H1 (cell line): ENCODE results near the gene IPO11. TPM values are rescaled to one million over a fixed set of nuclear protein-coding genes. Genes with fewer than 3 reads are reported as not detected.

Source experiments
- CTCF ChIA-PET: fragments of 300-600 bp; sonication (Branson Sonifier 250); formaldehyde crosslinking; loops from one replicate; lab custom pipeline; 2021; ENCODE audit not compliant: partially characterized antibody; lab: Charles Lee
- POLR2A ChIA-PET: fragments of 300-600 bp; sonication (Branson Sonifier 250); formaldehyde crosslinking; loops from one replicate; lab custom pipeline; 2021; ENCODE audit warnings: inconsistent platforms; ENCODE audit not compliant: partially characterized antibody; lab: Charles Lee
- DNase-seq, 2 experiments: peaks; one replicate each; pipeline versions ENCODE4 v3.0.0 to v3.0.0-alpha.2; 2010 to 2022; ENCODE audit warnings: low spot score in 2 of 2, low read depth in 1 of 2, mixed read lengths in 1 of 2
- FAIRE-seq: peaks from 2 replicates; lab custom pipeline; 2011; peaks lifted over from hg19 to GRCh38; lab: Jason Lieb, UNC
- H2AFZ ChIP-seq: 2 replicates; pipeline ENCODE4 v1.8.1; 2012; ENCODE audit warnings: low read length, inconsistent platforms
- H2AK5ac ChIP-seq: 2 replicates; pipeline ENCODE4 v1.6.1; 2013; ENCODE audit warnings: low read depth, low read length
- H2BK120ac ChIP-seq: replicated peaks from 2 replicates; pipeline ENCODE3; 2013; ENCODE audit warnings: low read depth, low read length, inconsistent platforms
- H2BK12ac ChIP-seq: 2 replicates; pipeline ENCODE4 v1.6.1; 2013; ENCODE audit warnings: low read depth, low read length
- H2BK15ac ChIP-seq: 2 replicates; pipeline ENCODE4 v1.6.1; 2013; ENCODE audit warnings: low read length
- H2BK20ac ChIP-seq: 2 replicates; pipeline ENCODE4 v1.6.1; 2013; ENCODE audit warnings: low read length
- H2BK5ac ChIP-seq: 2 replicates; pipeline ENCODE4 v1.6.1; 2013; ENCODE audit warnings: low read depth, low read length
- H3K14ac ChIP-seq: 2 replicates; pipeline ENCODE4 v1.6.1; 2013; ENCODE audit warnings: inconsistent platforms; ENCODE audit not compliant: insufficient read length
- H3K18ac ChIP-seq: 2 replicates; pipeline ENCODE4 v1.6.1; 2013; ENCODE audit warnings: low read length; ENCODE audit errors: extremely low read depth
- H3K23ac ChIP-seq: 2 replicates; pipeline ENCODE4 v1.6.1; 2013; ENCODE audit warnings: inconsistent platforms; ENCODE audit not compliant: insufficient read length
- H3K23me2 ChIP-seq: 2 replicates; pipeline ENCODE4 v1.6.1; 2013; ENCODE audit warnings: low read depth, low read length
- H3K27ac ChIP-seq: 2 replicates; pipeline ENCODE4 v1.6.1; 2011; ENCODE audit warnings: low read depth, low read length, inconsistent platforms
- H3K27me3 ChIP-seq, 4 experiments: replicated peaks in 1 of 4; 1 replicate in 1 of 4; 2 replicates in 3 of 4; pipeline versions ENCODE4 v1.6.1 to v1.8.1; 2011 to 2013; ENCODE audit warnings: low read length in 3 of 4, mild to moderate bottlenecking in 3 of 4, inconsistent platforms in 2 of 4, mixed read lengths in 2 of 4, moderate library complexity in 1 of 4; ENCODE audit not compliant: control insufficient read depth in 3 of 4, insufficient read depth in 3 of 4; ENCODE audit errors: extremely low read depth in 1 of 4
- H3K36me3 ChIP-seq, 4 experiments: 2 replicates each; pipeline versions ENCODE4 v1.6.1 to v1.8.1; 2011 to 2013; ENCODE audit warnings: mild to moderate bottlenecking in 4 of 4, low read length in 3 of 4, moderate library complexity in 2 of 4, control low read depth in 1 of 4, inconsistent platforms in 1 of 4; ENCODE audit not compliant: insufficient read depth in 4 of 4, control insufficient read depth in 2 of 4
- H3K4ac ChIP-seq: replicated peaks from 2 replicates; pipeline ENCODE3; 2013; ENCODE audit warnings: low read length, low read depth, mixed read lengths, inconsistent platforms; ENCODE audit not compliant: insufficient read length
- H3K4me1 ChIP-seq, 4 experiments: replicated peaks in 1 of 4; 1 replicate in 1 of 4; 2 replicates in 3 of 4; pipeline versions ENCODE4 v1.6.1 to v1.8.1; 2011 to 2013; ENCODE audit warnings: low read length in 3 of 4, inconsistent platforms in 2 of 4, mixed read lengths in 1 of 4; ENCODE audit not compliant: insufficient read depth in 4 of 4, control insufficient read depth in 3 of 4
- H3K4me2 ChIP-seq, 2 experiments: 2 replicates each; pipeline versions ENCODE4 v1.6.1 to v1.8.1; 2011 to 2013; ENCODE audit warnings: low read depth in 2 of 2, low read length in 2 of 2, control low read depth in 1 of 2, inconsistent platforms in 1 of 2, mild to moderate bottlenecking in 1 of 2; ENCODE audit not compliant: insufficient read depth in 1 of 2
- H3K4me3 ChIP-seq, 4 experiments: fragments of 200-600, 300-600 bp in 1 of 4; sonication (generic), shearing (Covaris generic), sonication (Bioruptor Twin) in 1 of 4; 2 replicates each; pipeline versions ENCODE4 v1.5.1 to v1.8.1; 2011 to 2016; ENCODE audit warnings: low read length in 4 of 4, low read depth in 3 of 4, control low read depth in 2 of 4, inconsistent platforms in 2 of 4, mild to moderate bottlenecking in 2 of 4, mixed read lengths in 1 of 4, moderate library complexity in 1 of 4; ENCODE audit not compliant: insufficient read depth in 2 of 4; ENCODE audit errors: extremely low read depth in 1 of 4
- H3K56ac ChIP-seq: replicated peaks from 2 replicates; pipeline ENCODE3; 2013; ENCODE audit warnings: low read depth, mild to moderate bottlenecking, mixed read lengths, low read length, inconsistent platforms; ENCODE audit not compliant: insufficient read length
- H3K79me1 ChIP-seq: 2 replicates; pipeline ENCODE4 v1.6.1; 2013; ENCODE audit warnings: low read depth, low read length, control low read depth
- H3K79me2 ChIP-seq, 2 experiments: 2 replicates each; pipeline versions ENCODE4 v1.6.1 to v1.8.1; 2012 to 2013; ENCODE audit warnings: low read length in 2 of 2, mild to moderate bottlenecking in 2 of 2, inconsistent platforms in 1 of 2; ENCODE audit not compliant: insufficient read depth in 2 of 2, control insufficient read depth in 1 of 2
- H3K9ac ChIP-seq, 4 experiments: replicated peaks in 1 of 4; 1 replicate in 1 of 4; 2 replicates in 3 of 4; pipeline versions ENCODE4 v1.6.1 to v1.8.1; 2011 to 2013; ENCODE audit warnings: low read depth in 3 of 4, low read length in 3 of 4, control low read depth in 2 of 4, mild to moderate bottlenecking in 2 of 4, moderate library complexity in 2 of 4, inconsistent platforms in 1 of 4; ENCODE audit errors: extremely low read depth in 1 of 4
- H3K9me3 ChIP-seq, 2 experiments: 2 replicates each; pipeline versions ENCODE4 v1.6.1 to v1.8.1; 2012 to 2013; ENCODE audit warnings: mild to moderate bottlenecking in 2 of 2, moderate library complexity in 2 of 2, control low read depth in 1 of 2, inconsistent platforms in 1 of 2, low read depth in 1 of 2, low read length in 1 of 2, mixed read lengths in 1 of 2; ENCODE audit not compliant: insufficient read depth in 2 of 2
- H4K20me1 ChIP-seq, 2 experiments: replicated peaks in 1 of 2; 2 replicates each; pipeline versions ENCODE3 to v1.8.1; 2011 to 2013; ENCODE audit warnings: inconsistent platforms in 2 of 2, low read length in 2 of 2, mild to moderate bottlenecking in 1 of 2; ENCODE audit not compliant: insufficient read depth in 2 of 2, control insufficient read depth in 1 of 2
- H4K5ac ChIP-seq: 2 replicates; pipeline ENCODE4 v1.6.1; 2013; ENCODE audit warnings: low read length, low read depth, mixed read lengths, inconsistent platforms; ENCODE audit not compliant: insufficient read length
- H4K8ac ChIP-seq: 2 replicates; pipeline ENCODE4 v1.8.0; 2013; ENCODE audit warnings: mild to moderate bottlenecking, moderate library complexity, low read length, inconsistent platforms; ENCODE audit not compliant: insufficient read depth; ENCODE audit errors: extremely low read depth
- H4K91ac ChIP-seq: replicated peaks from 2 replicates; pipeline ENCODE3; 2013; ENCODE audit warnings: low read length, mixed read lengths, inconsistent platforms; ENCODE audit not compliant: insufficient read length
- GTF2F1 ChIP-seq: IDR thresholded peaks from 2 replicates; pipeline ENCODE4 v1.6.1; 2012; ENCODE audit warnings: low read depth, low read length, improper control_type of control experiment, borderline replicate concordance
- HDAC2 ChIP-seq, 2 experiments: fragments of 300-600 bp in 1 of 2; sonication (generic) in 1 of 2; IDR thresholded peaks; 2 replicates each; pipeline ENCODE4 v1.6.1; 2011 to 2012; ENCODE audit warnings: low read depth in 2 of 2, low read length in 2 of 2, mild to moderate bottlenecking in 2 of 2, moderate library complexity in 2 of 2, borderline replicate concordance in 1 of 2, inconsistent platforms in 1 of 2
- KDM1A ChIP-seq: fragments of 200-600, 300-600 bp; sonication (generic); IDR thresholded peaks from 2 replicates; pipeline ENCODE4 v1.7.1; 2016; ENCODE audit warnings: mild to moderate bottlenecking, low read length, borderline replicate concordance
- MAFK ChIP-seq: IDR thresholded peaks from 2 replicates; pipeline ENCODE4 v1.6.1; 2012; ENCODE audit warnings: low read depth, mild to moderate bottlenecking, improper control_type of control experiment, low read length
- PHF8 ChIP-seq: fragments of 200-600 bp; sonication (generic); conservative IDR thresholded peaks from 2 replicates; pipeline ENCODE4 v1.7.1; 2012; ENCODE audit warnings: low read depth, mild to moderate bottlenecking, inconsistent platforms, low read length, moderate library complexity
- RBBP5 ChIP-seq: IDR thresholded peaks from 2 replicates; pipeline ENCODE4 v1.7.1; 2012; ENCODE audit warnings: low read depth, mild to moderate bottlenecking, inconsistent platforms, low read length, moderate library complexity, borderline replicate concordance
- SIN3A ChIP-seq, 2 experiments: IDR thresholded peaks in 1 of 2; conservative IDR thresholded peaks in 1 of 2; 2 replicates each; pipeline ENCODE4 v1.6.1; 2011 to 2012; ENCODE audit warnings: low read length in 2 of 2, improper control_type of control experiment in 1 of 2, low read depth in 1 of 2, mild to moderate bottlenecking in 1 of 2
- SP4 ChIP-seq: IDR thresholded peaks from 2 replicates; pipeline ENCODE4 v1.6.1; 2012; ENCODE audit warnings: low read length, inconsistent platforms
- TAF7 ChIP-seq: optimal IDR thresholded peaks from 2 replicates; pipeline ENCODE3; 2011; ENCODE audit warnings: low read depth, mild to moderate bottlenecking, inconsistent platforms, low read length, moderate library complexity, borderline replicate concordance
- TCF12 ChIP-seq: IDR thresholded peaks from 2 replicates; pipeline ENCODE4 v1.6.1; 2011; ENCODE audit warnings: low read depth, mild to moderate bottlenecking, low read length
- USF2 ChIP-seq: IDR thresholded peaks from 2 replicates; pipeline ENCODE4 v1.6.1; 2011; ENCODE audit warnings: low read length, improper control_type of control experiment
- WGBS, 2 experiments: shearing (Covaris generic) in 1 of 2; methylation state at CpG; one replicate each; pipeline versions ENCODE4 v1.1.6 to v1.1.7; 2013 to 2015; ENCODE audit warnings: low lambda C conversion rate in 2 of 2, mixed read lengths in 2 of 2, inconsistent platforms in 1 of 2, low coverage in 1 of 2, missing lambda C conversion rate in 1 of 2; ENCODE audit not compliant: insufficient replicate concordance in 2 of 2, insufficient coverage in 1 of 2, insufficient read length in 1 of 2; ENCODE audit errors: extremely low coverage in 1 of 2, missing lambda C conversion rate in 1 of 2; 5-methylcytosine and 5-hydroxymethylcytosine counted together
- polyA plus RNA-seq, 7 experiments: library from polyadenylated mRNA; depleted of rRNA in 3 of 7; stranded (reverse) in 5 of 7; unstranded in 2 of 7; fragments of >200 nt in 5 of 7; fragments of 200-250 nt in 2 of 7; gene quantifications; 1 replicate in 5 of 7; 2 replicates in 1 of 7; 4 replicates in 1 of 7; pipeline versions ENCODE4 v1.2.1 to v1.2.3, GENCODE V29; 2011 to 2013; ENCODE audit warnings: missing spikeins in 2 of 7, mixed read lengths in 2 of 7
- total RNA-seq: library from RNA; stranded (reverse); fragmentation: NEBNext Ultra II Directional; extraction: Animal tissue kit (Norgen Biotek cat#: 25700); gene quantifications from 2 replicates; pipeline ENCODE4 v1.2.1, GENCODE V29; 2021

IPO11 gene
- total and polyA plus RNA-seq, 2 of the 8 experiments (the other 6 are each of a cell fraction or from before 2014, with no cell fraction given) = 23.6 to 64.4 TPM

GRCh38 chr5:62652225-62652624, 239.7 kb downstream of the IPO11 start:
- Histone ChIP-seq H4K5ac (no peak overlapping the region), H2BK5ac (no peak overlapping the region), H3K18ac (no peak overlapping the region), H2BK12ac (no peak overlapping the region), H2BK20ac (no peak overlapping the region), H3K79me2 (no peaks in the 10 kb centered on the region), H3K9me3 (peaks cover 12 to 14% of the 10 kb centered on the region in 2 experiments; a peak in 3 of 4 replicates), H3K36me3 (no peaks in the 10 kb centered on the region), H3K4ac (no peak overlapping the region), H2AK5ac (no peak overlapping the region), H3K27me3 (no peaks in the 10 kb centered on the region), H3K9ac (no peak overlapping the region), H3K14ac (no peak overlapping the region), H3K4me2 (no peak overlapping the region), H3K23me2 (no peaks in the 10 kb centered on the region), H4K20me1 (no peaks in the 10 kb centered on the region), H3K4me1 (peaks cover 0 to 3% (median 1%) of the 10 kb centered on the region in 4 experiments; a peak in 4 of 7 replicates), H3K56ac (no peak overlapping the region), H3K79me1 (no peaks in the 10 kb centered on the region), H2AFZ (no peak overlapping the region), H3K23ac (no peak overlapping the region), H2BK15ac (no peak overlapping the region), H4K91ac (no peak overlapping the region), H3K4me3 (no peak overlapping the region), H3K27ac (no peak overlapping the region), H2BK120ac (no peak overlapping the region), H4K8ac (no peak overlapping the region)
- ChIA-PET CTCF (interaction anchor here (3.4 kb wide), 1 partner anchor 67 kb away, joined by 13 read pairs; no protein-coding TSS in a partner anchor), POLR2A (no interaction called here)
- WGBS, 2 experiments = 90% methylated on average over 5 of the region's 5 CpGs; no CpG with 5 or more reads in 1 of the 2 experiments
- FAIRE-seq (no peak), DNase-seq (no peak)
- TF ChIP-seq MAFK = no peak
- TF ChIP-seq PHF8 = no peak
- TF ChIP-seq TCF12 = no peak
- no peak for TF ChIP-seq SP4
- TF ChIP-seq GTF2F1 = no peak
- TF ChIP-seq KDM1A = no peak
- TF ChIP-seq TAF7 = no peak
- no peak for TF ChIP-seq HDAC2 (IDR thresholded peaks at IDR 0.05; ENCODE audit: borderline replicate concordance in 1 of 2, low read depth in 2 of 2, low read length in 2 of 2)
- TF ChIP-seq RBBP5 = no peak
- no peak for TF ChIP-seq SIN3A (conservative IDR thresholded peaks at IDR 0.05 in 1 of 2, IDR thresholded peaks at IDR 0.05 in 1 of 2; ENCODE audit: low read depth in 1 of 2, low read length in 2 of 2)
- no peak for TF ChIP-seq USF2
